Measurements from ENCODE around the gene RNPS1.

The RNPS1 gene

DNA sequence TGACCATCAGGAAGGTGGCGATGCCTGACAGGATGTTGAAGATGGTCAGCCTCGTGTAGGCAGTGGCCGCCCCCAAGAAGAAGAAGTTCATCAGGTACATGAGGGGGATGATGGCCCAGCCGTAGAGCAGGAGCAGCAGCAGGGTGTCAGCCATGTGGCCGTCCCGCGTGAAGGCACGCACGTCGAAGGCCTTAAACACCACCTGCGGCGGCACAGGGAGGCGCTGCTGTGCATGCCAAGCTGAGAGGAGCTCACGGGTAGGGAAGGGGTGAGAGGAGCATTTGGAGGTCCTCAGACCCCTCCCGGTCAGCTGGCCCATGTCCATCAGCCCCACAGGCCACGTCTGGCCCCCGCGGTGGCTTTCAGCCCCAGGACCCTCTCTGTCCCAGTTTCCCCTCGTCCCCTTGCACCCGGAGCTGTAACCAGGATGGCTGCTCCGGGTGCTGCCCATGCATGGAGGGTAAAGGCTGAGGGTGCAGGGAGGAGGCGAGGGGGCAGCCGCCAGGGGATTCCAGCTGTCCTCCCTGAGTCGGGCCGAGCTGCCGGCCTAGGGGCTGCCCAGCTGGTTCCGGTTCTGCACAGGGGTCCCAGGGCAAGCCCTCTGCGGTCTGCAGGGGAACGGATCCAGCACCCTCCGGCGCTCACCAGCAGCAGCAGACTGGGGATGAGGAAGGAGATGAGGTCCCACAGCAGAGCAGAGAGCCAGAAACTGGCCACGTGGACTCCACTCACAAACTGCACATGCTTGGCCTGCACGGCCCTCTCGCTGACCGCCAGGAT, 17.1 kb upstream of the RNPS1 start:
- no peaks in the 10 kb centered on the region for H3K27me3 ChIP-seq (replicated peaks; ENCODE audit: control insufficient read depth, insufficient read depth, low read length)
- no peak for DNase-seq (ENCODE audit: extremely low read depth, insufficient read length)
- TF ChIP-seq, protein P1, sequence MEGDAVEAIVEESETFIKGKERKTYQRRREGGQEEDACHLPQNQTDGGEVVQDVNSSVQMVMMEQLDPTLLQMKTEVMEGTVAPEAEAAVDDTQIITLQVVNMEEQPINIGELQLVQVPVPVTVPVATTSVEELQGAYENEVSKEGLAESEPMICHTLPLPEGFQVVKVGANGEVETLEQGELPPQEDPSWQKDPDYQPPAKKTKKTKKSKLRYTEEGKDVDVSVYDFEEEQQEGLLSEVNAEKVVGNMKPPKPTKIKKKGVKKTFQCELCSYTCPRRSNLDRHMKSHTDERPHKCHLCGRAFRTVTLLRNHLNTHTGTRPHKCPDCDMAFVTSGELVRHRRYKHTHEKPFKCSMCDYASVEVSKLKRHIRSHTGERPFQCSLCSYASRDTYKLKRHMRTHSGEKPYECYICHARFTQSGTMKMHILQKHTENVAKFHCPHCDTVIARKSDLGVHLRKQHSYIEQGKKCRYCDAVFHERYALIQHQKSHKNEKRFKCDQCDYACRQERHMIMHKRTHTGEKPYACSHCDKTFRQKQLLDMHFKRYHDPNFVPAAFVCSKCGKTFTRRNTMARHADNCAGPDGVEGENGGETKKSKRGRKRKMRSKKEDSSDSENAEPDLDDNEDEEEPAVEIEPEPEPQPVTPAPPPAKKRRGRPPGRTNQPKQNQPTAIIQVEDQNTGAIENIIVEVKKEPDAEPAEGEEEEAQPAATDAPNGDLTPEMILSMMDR (IDR thresholded peaks at IDR 0.05; ENCODE audit: insufficient read depth, low read length, poor library complexity, severe bottlenecking), result no peak
- no peaks in the 10 kb centered on the region; the same call in none of the 2 replicates for H3K36me3 ChIP-seq (ENCODE audit: control insufficient read depth, insufficient read depth, low read length)
- no peak overlapping the region for H3K4me3 ChIP-seq (replicated peaks; ENCODE audit: low read depth, low read length)

DNA sequence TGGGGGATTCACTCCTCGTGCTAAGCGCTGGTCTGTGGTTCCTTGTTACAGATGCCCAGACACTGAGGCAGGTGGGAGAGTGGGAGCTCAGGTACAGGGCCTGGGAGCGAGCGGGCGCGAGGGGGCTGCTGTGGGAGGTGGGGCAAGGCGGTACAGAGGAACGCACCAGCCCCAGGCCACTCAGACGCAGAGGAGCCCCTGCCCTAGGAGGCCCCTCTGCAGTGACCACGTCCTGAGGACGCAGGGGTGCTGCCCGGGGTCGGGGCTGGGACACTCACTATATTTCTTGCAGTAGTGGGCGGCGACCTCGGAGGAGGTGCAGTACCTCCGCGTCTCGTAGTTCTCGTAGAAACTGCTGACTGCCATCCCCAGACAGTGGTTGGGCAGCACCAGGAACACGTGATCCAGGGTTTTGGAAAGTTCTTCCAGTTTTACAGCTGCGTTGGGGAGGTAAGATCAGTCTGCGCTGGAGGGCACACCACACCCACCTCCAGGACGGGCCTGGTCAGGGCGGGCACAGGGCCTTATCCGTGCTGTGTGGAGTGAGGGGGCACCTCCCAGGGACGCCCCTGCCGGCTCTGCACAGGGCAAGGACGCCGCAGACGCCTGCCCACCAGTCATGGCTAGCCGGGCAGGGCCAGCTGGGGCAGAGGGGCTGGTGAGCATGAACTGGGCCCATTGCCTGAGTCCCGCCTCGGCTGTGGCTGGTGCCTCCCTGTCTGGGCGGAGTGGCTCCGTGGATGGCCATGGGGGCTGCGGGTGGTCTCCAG, 16.3 kb upstream of the RNPS1 start:
- no peaks in the 10 kb centered on the region; the same call in none of the 2 replicates for H3K36me3 ChIP-seq (ENCODE audit: control insufficient read depth, insufficient read depth, low read length)
- DNase-seq (ENCODE audit: extremely low read depth, insufficient read length), result no peak
- TF ChIP-seq, protein P1 (IDR thresholded peaks at IDR 0.05; ENCODE audit: insufficient read depth, low read length, poor library complexity, severe bottlenecking), result no peak
- H3K4me3 ChIP-seq (replicated peaks; ENCODE audit: low read depth, low read length), result no peak overlapping the region
- H3K27me3 ChIP-seq (replicated peaks; ENCODE audit: control insufficient read depth, insufficient read depth, low read length), result no peaks in the 10 kb centered on the region

DNA sequence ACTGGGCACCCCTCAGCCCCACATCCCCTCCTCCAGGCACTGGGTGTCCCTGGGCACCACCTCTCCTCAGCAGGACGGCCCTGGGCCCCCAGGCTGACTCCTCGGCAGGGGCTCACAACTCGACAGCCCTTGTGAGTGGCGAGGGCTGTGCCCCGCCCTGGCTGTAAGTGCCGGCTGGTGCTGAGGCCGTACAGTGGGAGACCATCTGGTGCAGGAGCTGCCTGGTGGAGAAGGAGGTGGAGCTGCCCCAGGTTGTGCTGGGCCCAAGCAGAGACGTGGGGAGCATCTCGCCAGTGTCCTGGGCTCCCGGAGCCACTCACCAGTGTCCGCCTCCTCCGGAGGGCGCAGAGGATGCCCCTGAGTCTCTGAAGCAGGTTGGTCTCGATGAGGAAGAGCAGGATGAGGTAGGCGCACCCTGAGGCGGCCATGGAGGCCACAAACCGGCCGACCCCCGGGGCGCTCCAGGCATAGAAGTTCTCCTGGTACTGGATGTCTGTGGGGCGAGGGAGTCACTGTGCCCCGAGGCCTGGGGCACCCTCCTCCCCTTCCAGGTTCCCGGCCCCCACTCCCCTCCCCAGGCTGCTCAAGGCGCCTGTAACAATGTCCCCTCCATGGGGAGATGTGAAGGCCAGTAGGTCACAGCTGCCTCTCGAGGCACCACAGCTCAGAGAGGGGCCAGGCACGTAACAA, 15.1 kb upstream of the RNPS1 start:
- no peak overlapping the region for H3K4me3 ChIP-seq (replicated peaks; ENCODE audit: low read depth, low read length)
- H3K27me3 ChIP-seq (replicated peaks; ENCODE audit: control insufficient read depth, insufficient read depth, low read length), result no peaks in the 10 kb centered on the region
- no peaks in the 10 kb centered on the region; the same call in none of the 2 replicates for H3K36me3 ChIP-seq (ENCODE audit: control insufficient read depth, insufficient read depth, low read length)
- DNase-seq (ENCODE audit: extremely low read depth, insufficient read length), result no peak
- TF ChIP-seq, protein P1 (IDR thresholded peaks at IDR 0.05; ENCODE audit: insufficient read depth, low read length, poor library complexity, severe bottlenecking), result no peak

DNA sequence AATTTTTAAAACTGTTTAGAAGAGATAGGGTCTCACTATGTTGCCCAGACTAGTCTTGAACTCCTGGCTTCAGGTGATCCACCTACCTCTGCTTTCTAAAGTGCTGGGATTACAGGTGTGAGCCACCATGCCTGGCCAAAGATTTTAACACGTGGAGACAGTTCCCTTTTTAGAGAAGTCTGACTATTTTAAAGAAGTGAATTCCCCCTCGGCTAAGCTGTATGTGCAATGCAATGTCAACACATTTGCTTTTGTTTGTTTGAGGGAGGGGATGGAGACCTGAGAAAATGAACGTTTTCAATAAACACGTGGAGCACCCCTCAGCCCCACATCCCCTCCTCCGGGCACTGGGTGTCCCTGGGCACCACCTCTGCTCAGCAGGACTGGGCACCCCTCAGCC, 14.3 kb upstream of the RNPS1 start:
- Histone ChIP-seq H3K4me3 (replicated peaks; ENCODE audit: low read depth, low read length) (no peak overlapping the region), H3K36me3 (ENCODE audit: control insufficient read depth, insufficient read depth, low read length) (no peaks in the 10 kb centered on the region; the same call in none of the 2 replicates), H3K27me3 (replicated peaks; ENCODE audit: control insufficient read depth, insufficient read depth, low read length) (no peaks in the 10 kb centered on the region)
- no peak for DNase-seq (ENCODE audit: extremely low read depth, insufficient read length)
- TF ChIP-seq, protein P1 (IDR thresholded peaks at IDR 0.05; ENCODE audit: insufficient read depth, low read length, poor library complexity, severe bottlenecking), result no peak

DNA sequence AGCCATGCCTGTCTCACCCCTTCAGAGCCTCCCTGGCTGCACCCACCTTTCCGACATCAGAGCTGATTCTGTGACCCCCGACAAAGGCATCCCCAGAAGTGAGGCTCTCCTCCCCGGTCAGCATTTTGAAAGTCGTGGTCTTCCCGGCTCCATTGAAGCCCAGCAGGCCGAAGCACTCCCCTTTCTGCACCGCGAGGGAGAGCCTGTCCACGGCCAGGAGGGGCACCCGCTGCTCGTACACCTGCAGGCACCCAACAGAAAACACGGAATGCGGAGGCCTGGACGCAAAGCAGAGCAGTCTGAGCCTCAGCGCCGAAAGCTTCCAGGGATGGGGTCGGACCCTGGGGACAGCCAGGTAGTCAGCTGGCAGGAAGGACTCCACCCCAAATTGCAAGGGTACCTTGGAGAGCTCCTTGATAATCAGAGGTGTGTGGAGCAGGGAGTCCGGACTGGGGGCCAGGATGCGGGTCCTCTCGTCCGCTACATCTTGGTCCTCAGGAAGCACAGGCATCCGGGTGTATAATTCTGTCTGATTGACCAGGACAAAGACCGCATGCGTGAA, 13.1 kb upstream of the RNPS1 start:
- TF ChIP-seq, protein P1 (IDR thresholded peaks at IDR 0.05; ENCODE audit: insufficient read depth, low read length, poor library complexity, severe bottlenecking), result no peak
- Histone ChIP-seq H3K36me3 (ENCODE audit: control insufficient read depth, insufficient read depth, low read length) (no peaks in the 10 kb centered on the region; the same call in 1 of the 2 replicates), H3K27me3 (replicated peaks; ENCODE audit: control insufficient read depth, insufficient read depth, low read length) (no peaks in the 10 kb centered on the region), H3K4me3 (replicated peaks; ENCODE audit: low read depth, low read length) (no peak overlapping the region)
- no peak for DNase-seq (ENCODE audit: extremely low read depth, insufficient read length)

Data from GM06990 (cell line).